ENCODE results near the gene HLA-DOA. TPM values are rescaled to one million over a fixed set of nuclear protein-coding genes. Genes with fewer than 3 reads are reported as not detected.

The HLA-DOA gene
- total RNA-seq, 1 experiment from 2014 or later, result 13.6 TPM

- TF ChIP-seq E2F1 (CRISPR knock-in tag; IDR thresholded peaks at IDR 0.05), result no peak
- no peak for TF ChIP-seq ARID4B (CRISPR knock-in tag; IDR thresholded peaks at IDR 0.05; ENCODE audit: borderline replicate concordance)
- TF ChIP-seq NR1H2 (CRISPR knock-in tag; IDR thresholded peaks at IDR 0.05), result no peak
- TF ChIP-seq CDX4 (CRISPR knock-in tag; IDR thresholded peaks at IDR 0.05; ENCODE audit: borderline replicate concordance), result no peak
- TF ChIP-seq USF1 (CRISPR knock-in tag; IDR thresholded peaks at IDR 0.05), result no peak
- TF ChIP-seq NR3C1 (CRISPR knock-in tag; conservative IDR thresholded peaks at IDR 0.05; ENCODE audit: low read depth), result no peak
- no peak for TF ChIP-seq NR2C2 (CRISPR knock-in tag; IDR thresholded peaks at IDR 0.05)
- no peak for TF ChIP-seq FOXK1 (CRISPR knock-in tag; IDR thresholded peaks at IDR 0.05)
- no peak; the same call in 1 of the 2 replicates for TF ChIP-seq ZNF671 (CRISPR knock-in tag; IDR thresholded peaks at IDR 0.05)
- TF ChIP-seq HMGA2 (CRISPR knock-in tag; IDR thresholded peaks at IDR 0.05), result no peak
- no peak for TF ChIP-seq E2F4 (CRISPR knock-in tag; IDR thresholded peaks at IDR 0.05; ENCODE audit: borderline replicate concordance, low read depth)
- TF ChIP-seq IRF1 (CRISPR knock-in tag; IDR thresholded peaks at IDR 0.05), result no peak
- peak; percentile 68 for TF ChIP-seq EMX1 (CRISPR knock-in tag; IDR thresholded peaks at IDR 0.05)
- no peak for TF ChIP-seq ZNF317 (CRISPR knock-in tag; IDR thresholded peaks at IDR 0.05; ENCODE audit: borderline replicate concordance, low read depth)
- TF ChIP-seq PRRX2 (CRISPR knock-in tag; IDR thresholded peaks at IDR 0.05), result peak; percentile 74; the same call in 1 of the 2 replicates
- TF ChIP-seq NFE2L1 (CRISPR knock-in tag; IDR thresholded peaks at IDR 0.05), result no peak
- no peak for TF ChIP-seq SMAD4 (CRISPR knock-in tag; IDR thresholded peaks at IDR 0.05)
- TF ChIP-seq IRF2 (CRISPR knock-in tag; IDR thresholded peaks at IDR 0.05; ENCODE audit: borderline replicate concordance, low read depth), result no peak
- no peak for TF ChIP-seq ESRRA (CRISPR knock-in tag; IDR thresholded peaks at IDR 0.05; ENCODE audit: borderline replicate concordance)
Observed at GRCh38 chr6:32984622-32985389, 24.6 kb downstream of the HLA-DOA start (continued).

Measured in WTC11 (cell line).